Esophagus (tissue), 2 donors: ENCODE measurements around the gene RPIA. TPM values are rescaled to one million over a fixed set of nuclear protein-coding genes. Genes with fewer than 3 reads are reported as not detected.

Experiments
- H3K27ac ChIP-seq, 2 donors: one replicate each; pipeline ENCODE4 v1.5.1; 2013; ENCODE audit warnings: low read depth in 2 of 2, mild to moderate bottlenecking in 2 of 2, inconsistent platforms in 1 of 2, low read length in 1 of 2, moderate library complexity in 1 of 2
- H3K27me3 ChIP-seq, 2 donors: one replicate each; pipeline ENCODE4 v1.6.1; 2013; ENCODE audit warnings: low read length in 2 of 2, control low read depth in 1 of 2, mild to moderate bottlenecking in 1 of 2; ENCODE audit not compliant: insufficient read depth in 2 of 2, control insufficient read depth in 1 of 2
- H3K36me3 ChIP-seq, 2 donors: one replicate each; pipeline ENCODE4 v1.6.1; 2013; ENCODE audit warnings: low read length in 1 of 2; ENCODE audit not compliant: control insufficient read depth in 2 of 2, insufficient read depth in 2 of 2
- H3K4me1 ChIP-seq, 2 donors: one replicate each; pipeline ENCODE4 v1.6.1; 2013; ENCODE audit warnings: low read length in 1 of 2; ENCODE audit not compliant: control insufficient read depth in 2 of 2, insufficient read depth in 2 of 2
- H3K4me3 ChIP-seq, 2 donors: one replicate each; pipeline ENCODE4 v1.5.1; 2013; ENCODE audit warnings: low read length in 2 of 2, mild to moderate bottlenecking in 2 of 2, low read depth in 1 of 2, moderate library complexity in 1 of 2
- H3K9me3 ChIP-seq, 2 donors: one replicate each; pipeline ENCODE4 v1.6.1; 2013; ENCODE audit warnings: mild to moderate bottlenecking in 2 of 2, low read depth in 1 of 2, low read length in 1 of 2, moderate library complexity in 1 of 2; ENCODE audit not compliant: control insufficient read depth in 2 of 2, insufficient read depth in 1 of 2
- WGBS, 2 donors: extraction: QIAGEN DNeasy Blood & Tissue Kit; methylation state at CpG; one replicate each; pipeline ENCODE4 v1.1.7; 2013; 5-methylcytosine and 5-hydroxymethylcytosine counted together
- polyA plus RNA-seq, 2 donors: library from polyadenylated mRNA; stranded (reverse); fragments of 200-250 nt; gene quantifications; one replicate each; pipeline ENCODE4 v1.2.3, GENCODE V29; 2013
- donor health status: healthy with polysubstance abuse.
- donor health status: Bipolar disorder and iron deficiency.

The RPIA gene
- polyA plus RNA-seq, 2 donors = 18.9 to 20.1 TPM

- Histone ChIP-seq H3K4me3 (no peak overlapping the region), H3K36me3 (peaks cover 12 to 13% of the 10 kb centered on the region in 2 donors), H3K9me3 (no peaks in the 10 kb centered on the region), H3K4me1 (no peaks in the 10 kb centered on the region), H3K27ac (peak overlapping the region in 1 of 2 donors; percentile 40), H3K27me3 (no peaks in the 10 kb centered on the region)
- WGBS, 2 donors = 53 to 59% methylated on average over 3 of the region's 3 CpGs
Observed at GRCh38 chr2:88738271-88738670, 46.8 kb downstream of the RPIA start.

- Histone ChIP-seq H3K4me3 (no peak overlapping the region), H3K27ac (no peak overlapping the region), H3K4me1 (no peaks in the 10 kb centered on the region), H3K9me3 (peaks cover 0 to 3% of the 10 kb centered on the region in 2 donors), H3K36me3 (peaks cover 13% of the 10 kb centered on the region in 2 donors), H3K27me3 (no peaks in the 10 kb centered on the region)
- WGBS, 2 donors = 42 to 45% methylated on average over 7 of the region's 7 CpGs
Observed at GRCh38 chr2:88739985-88740600, 48.6 kb downstream of the RPIA start.

- WGBS, 2 donors = 84 to 86% methylated on average over 6 of the region's 6 CpGs
- Histone ChIP-seq H3K27ac (peak overlapping the region; percentile 75 to 92), H3K4me1 (peaks cover 0 to 2% of the 10 kb centered on the region in 2 donors), H3K9me3 (peaks cover 0 to 3% of the 10 kb centered on the region in 2 donors), H3K27me3 (no peaks in the 10 kb centered on the region), H3K4me3 (peak overlapping the region in 1 of 2 donors; percentile 11), H3K36me3 (peaks cover 6 to 11% of the 10 kb centered on the region in 2 donors)
Observed at GRCh38 chr2:88746929-88747490, 55.5 kb downstream of the RPIA start.

GRCh38 chr2:88747990-88748389 lies 56.5 kb downstream of the RPIA start:
- H3K4me3 ChIP-seq = no peak overlapping the region
- peaks cover 0 to 3% of the 10 kb centered on the region in 2 donors for H3K9me3 ChIP-seq
- H3K4me1 ChIP-seq = peaks cover 0 to 2% of the 10 kb centered on the region in 2 donors
- H3K27ac ChIP-seq = peak overlapping the region; percentile 75 to 92
- H3K27me3 ChIP-seq = no peaks in the 10 kb centered on the region
- H3K36me3 ChIP-seq = peaks cover 6 to 11% of the 10 kb centered on the region in 2 donors
- WGBS, 2 donors = 75 to 77% methylated on average over 2 of the region's 2 CpGs

- 82 to 88% methylated on average over 3 of the region's 3 CpGs for WGBS, 2 donors
- peaks cover 5 to 14% of the 10 kb centered on the region in 2 donors for H3K36me3 ChIP-seq
- no peak overlapping the region for H3K4me3 ChIP-seq
- no peaks in the 10 kb centered on the region for H3K9me3 ChIP-seq
- H3K27ac ChIP-seq = no peak overlapping the region
- peaks cover 0 to 2% of the 10 kb centered on the region in 2 donors for H3K4me1 ChIP-seq
- H3K27me3 ChIP-seq = no peaks in the 10 kb centered on the region
Observed at GRCh38 chr2:88751768-88752167, 60.3 kb downstream of the RPIA start.

- Histone ChIP-seq H3K4me1 (peaks cover 0 to 2% of the 10 kb centered on the region in 2 donors), H3K4me3 (no peak overlapping the region), H3K9me3 (peaks cover 0 to 3% of the 10 kb centered on the region in 2 donors), H3K27me3 (no peaks in the 10 kb centered on the region), H3K36me3 (peaks cover 5 to 14% of the 10 kb centered on the region in 2 donors), H3K27ac (no peak overlapping the region)
- WGBS, 2 donors = 84% methylated on average over 4 of the region's 4 CpGs
Observed at GRCh38 chr2:88753833-88754584, 62.5 kb downstream of the RPIA start.

GRCh38 chr2:88754585-88755320 lies 63.3 kb downstream of the RPIA start:
- Histone ChIP-seq H3K4me3 (no peak overlapping the region), H3K9me3 (peaks cover 3% of the 10 kb centered on the region in 2 donors), H3K27me3 (no peaks in the 10 kb centered on the region), H3K27ac (no peak overlapping the region), H3K36me3 (peaks cover 5 to 14% of the 10 kb centered on the region in 2 donors), H3K4me1 (peaks cover 0 to 1% of the 10 kb centered on the region in 2 donors)
- WGBS, 2 donors = 74 to 78% methylated on average over 6 of the region's 6 CpGs

- Histone ChIP-seq H3K27ac (no peak overlapping the region), H3K27me3 (no peaks in the 10 kb centered on the region), H3K4me3 (no peak overlapping the region), H3K36me3 (peaks cover 2 to 10% of the 10 kb centered on the region in 2 donors), H3K4me1 (no peaks in the 10 kb centered on the region), H3K9me3 (peaks cover 3% of the 10 kb centered on the region in 2 donors)
- WGBS, 2 donors = 89 to 91% methylated on average over 3 of the region's 3 CpGs
Observed at GRCh38 chr2:88755836-88756235, 64.4 kb downstream of the RPIA start.

GRCh38 chr2:88757025-88757424 lies 65.6 kb downstream of the RPIA start:
- no peak overlapping the region for H3K27ac ChIP-seq
- H3K9me3 ChIP-seq = peaks cover 3% of the 10 kb centered on the region in 2 donors
- peaks cover 2 to 10% of the 10 kb centered on the region in 2 donors for H3K36me3 ChIP-seq
- WGBS, 2 donors = 94% methylated on average over 8 of the region's 8 CpGs
- no peaks in the 10 kb centered on the region for H3K27me3 ChIP-seq
- no peaks in the 10 kb centered on the region for H3K4me1 ChIP-seq
- no peak overlapping the region for H3K4me3 ChIP-seq
